HG02840 (cell line): Measurements from ENCODE around the gene IL18R1.

Experiments
- ATAC-seq: cut with Tn5 transposase; IDR thresholded peaks from one replicate; pipeline ENCODE4 v1.9.1; 2021; ENCODE audit warnings: mild to moderate bottlenecking, moderate library complexity, moderate number of reproducible peaks; ENCODE audit not compliant: unreplicated experiment, low FRiP score

IL18R1 gene

GRCh38 chr2:102386867-102387541 is 31.4 kb downstream of the IL18R1 start:
- ATAC-seq, result no peak

- no peak for ATAC-seq
Observed at GRCh38 chr2:102387763-102388546, 32.4 kb downstream of the IL18R1 start.

- no peak for ATAC-seq
Observed at GRCh38 chr2:102391565-102391964, 36.0 kb downstream of the IL18R1 start.

- ATAC-seq, result no peak
Observed at GRCh38 chr2:102392096-102392495, 36.5 kb downstream of the IL18R1 start.

- ATAC-seq, result no peak
Observed at GRCh38 chr2:102392942-102393341, 37.3 kb downstream of the IL18R1 start.

- ATAC-seq, result no peak
Observed at GRCh38 chr2:102396012-102396411, 40.4 kb downstream of the IL18R1 start.

- ATAC-seq, result no peak
Observed at GRCh38 chr2:102397209-102397608, 41.6 kb downstream of the IL18R1 start.

GRCh38 chr2:102399499-102400141 is 44.0 kb downstream of the IL18R1 start:
- no peak for ATAC-seq

- ATAC-seq, result no peak
Observed at GRCh38 chr2:102401456-102401855, 45.9 kb downstream of the IL18R1 start.

- no peak for ATAC-seq
Observed at GRCh38 chr2:102401865-102402264, 46.3 kb downstream of the IL18R1 start.

- ATAC-seq, result no peak
Observed at GRCh38 chr2:102410952-102411351, 55.4 kb downstream of the IL18R1 start.

- ATAC-seq, result no peak
Observed at GRCh38 chr2:102412199-102412598, 56.6 kb downstream of the IL18R1 start.

- no peak for ATAC-seq
Observed at GRCh38 chr2:102417946-102418345, 62.4 kb downstream of the IL18R1 start.

- ATAC-seq, result peak; percentile 68
Observed at GRCh38 chr2:102418421-102418961, 62.9 kb downstream of the IL18R1 start.

- no peak for ATAC-seq
Observed at GRCh38 chr2:102420290-102420689, 64.7 kb downstream of the IL18R1 start.

- no peak for ATAC-seq
Observed at GRCh38 chr2:102421890-102422759, 66.5 kb downstream of the IL18R1 start.

GRCh38 chr2:102422910-102423309 is 67.3 kb downstream of the IL18R1 start, which contains the start of gene IL18RAP:
IL18RAP (plus strand) TSS chr2:102423160; CDS start chr2:102423278, 118 bp downstream.
- no peak for ATAC-seq

- no peak for ATAC-seq
Observed at GRCh38 chr2:102423368-102423767, 67.8 kb downstream of the IL18R1 start.

- peak; percentile 80 for ATAC-seq
Observed at GRCh38 chr2:102424754-102425153, 69.2 kb downstream of the IL18R1 start.
